LNCAP (cell line): ENCODE measurements around the gene SLC22A14.

ENCODE experiments used
- TF ChIP-seq, protein P1 (sequence below): fragments of 450-650 bp; IDR thresholded peaks from 2 replicates; pipeline ENCODE4 v1.5.1; 2017; ENCODE audit warnings: mild to moderate bottlenecking

The SLC22A14 gene

DNA sequence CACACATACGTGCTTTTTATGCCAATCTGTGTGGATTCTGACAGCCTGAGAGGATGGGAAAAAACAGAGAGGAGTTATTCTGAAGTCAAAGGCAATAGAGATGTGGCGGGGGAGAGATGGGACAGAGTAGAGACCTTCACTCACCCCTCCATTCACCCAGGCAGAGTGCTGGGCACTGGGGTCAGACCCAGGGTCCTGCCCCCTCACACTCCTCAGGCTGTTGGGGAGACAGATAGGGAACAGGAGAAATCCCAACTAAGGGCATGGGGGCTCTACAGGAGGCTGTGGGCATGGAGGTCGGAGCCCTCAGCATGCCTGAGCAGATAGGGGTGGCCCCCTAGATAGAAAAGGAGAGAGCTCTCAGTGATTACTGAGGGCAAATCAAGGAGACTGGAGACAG, 30.3 kb downstream of the SLC22A14 start:
- TF ChIP-seq, protein P1, sequence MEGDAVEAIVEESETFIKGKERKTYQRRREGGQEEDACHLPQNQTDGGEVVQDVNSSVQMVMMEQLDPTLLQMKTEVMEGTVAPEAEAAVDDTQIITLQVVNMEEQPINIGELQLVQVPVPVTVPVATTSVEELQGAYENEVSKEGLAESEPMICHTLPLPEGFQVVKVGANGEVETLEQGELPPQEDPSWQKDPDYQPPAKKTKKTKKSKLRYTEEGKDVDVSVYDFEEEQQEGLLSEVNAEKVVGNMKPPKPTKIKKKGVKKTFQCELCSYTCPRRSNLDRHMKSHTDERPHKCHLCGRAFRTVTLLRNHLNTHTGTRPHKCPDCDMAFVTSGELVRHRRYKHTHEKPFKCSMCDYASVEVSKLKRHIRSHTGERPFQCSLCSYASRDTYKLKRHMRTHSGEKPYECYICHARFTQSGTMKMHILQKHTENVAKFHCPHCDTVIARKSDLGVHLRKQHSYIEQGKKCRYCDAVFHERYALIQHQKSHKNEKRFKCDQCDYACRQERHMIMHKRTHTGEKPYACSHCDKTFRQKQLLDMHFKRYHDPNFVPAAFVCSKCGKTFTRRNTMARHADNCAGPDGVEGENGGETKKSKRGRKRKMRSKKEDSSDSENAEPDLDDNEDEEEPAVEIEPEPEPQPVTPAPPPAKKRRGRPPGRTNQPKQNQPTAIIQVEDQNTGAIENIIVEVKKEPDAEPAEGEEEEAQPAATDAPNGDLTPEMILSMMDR, result no peak

DNA sequence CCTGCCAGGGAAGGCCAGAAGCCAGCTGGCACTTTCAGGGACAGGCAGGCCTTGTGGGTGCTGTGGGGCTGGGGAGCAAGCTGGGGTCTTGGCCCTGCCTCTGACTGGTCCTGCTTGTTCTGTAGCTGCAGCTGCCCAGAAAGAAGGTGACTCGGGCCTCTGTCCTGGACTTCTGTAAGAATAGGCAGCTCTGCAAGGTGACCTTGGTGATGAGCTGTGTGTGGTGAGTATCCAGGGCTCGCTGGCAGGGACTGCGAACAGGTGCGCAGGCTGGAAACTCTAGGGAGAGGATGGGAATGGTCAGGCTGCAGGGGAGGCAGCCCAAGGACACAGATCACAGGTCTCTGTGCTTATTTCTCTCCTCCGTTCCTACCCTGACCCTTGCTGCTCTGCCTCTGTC, 31.2 kb downstream of the SLC22A14 start:
- TF ChIP-seq, protein P1, result no peak

DNA sequence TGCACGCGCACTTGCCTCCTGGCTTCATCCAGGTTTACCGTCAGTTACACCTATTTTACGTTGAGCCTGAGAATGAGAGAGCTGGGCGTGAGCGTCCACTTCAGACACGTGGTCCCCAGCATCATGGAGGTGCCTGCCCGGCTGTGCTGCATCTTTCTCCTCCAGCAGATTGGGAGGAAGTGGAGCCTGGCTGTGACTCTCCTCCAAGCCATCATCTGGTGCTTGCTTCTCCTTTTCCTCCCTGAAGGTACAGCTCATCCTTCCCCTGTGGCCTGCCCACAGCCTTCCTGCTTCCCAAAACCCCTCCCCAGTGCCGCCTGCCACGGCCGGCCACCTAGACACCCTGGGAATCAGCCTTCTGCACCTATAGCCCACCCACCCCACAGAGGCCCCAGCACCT, 31.6 kb downstream of the SLC22A14 start:
- TF ChIP-seq, protein P1, result no peak

- TF ChIP-seq, protein P1, result no peak
These were observed 32.1 kb downstream of the SLC22A14 start for GRCh38 chr3:38314112-38314763.

- TF ChIP-seq, protein P1, result no peak
These were observed 32.8 kb downstream of the SLC22A14 start for GRCh38 chr3:38314764-38315487.

GRCh38 chr3:38315488-38316230, 33.6 kb downstream of the SLC22A14 start:
- TF ChIP-seq, protein P1, result no peak

DNA sequence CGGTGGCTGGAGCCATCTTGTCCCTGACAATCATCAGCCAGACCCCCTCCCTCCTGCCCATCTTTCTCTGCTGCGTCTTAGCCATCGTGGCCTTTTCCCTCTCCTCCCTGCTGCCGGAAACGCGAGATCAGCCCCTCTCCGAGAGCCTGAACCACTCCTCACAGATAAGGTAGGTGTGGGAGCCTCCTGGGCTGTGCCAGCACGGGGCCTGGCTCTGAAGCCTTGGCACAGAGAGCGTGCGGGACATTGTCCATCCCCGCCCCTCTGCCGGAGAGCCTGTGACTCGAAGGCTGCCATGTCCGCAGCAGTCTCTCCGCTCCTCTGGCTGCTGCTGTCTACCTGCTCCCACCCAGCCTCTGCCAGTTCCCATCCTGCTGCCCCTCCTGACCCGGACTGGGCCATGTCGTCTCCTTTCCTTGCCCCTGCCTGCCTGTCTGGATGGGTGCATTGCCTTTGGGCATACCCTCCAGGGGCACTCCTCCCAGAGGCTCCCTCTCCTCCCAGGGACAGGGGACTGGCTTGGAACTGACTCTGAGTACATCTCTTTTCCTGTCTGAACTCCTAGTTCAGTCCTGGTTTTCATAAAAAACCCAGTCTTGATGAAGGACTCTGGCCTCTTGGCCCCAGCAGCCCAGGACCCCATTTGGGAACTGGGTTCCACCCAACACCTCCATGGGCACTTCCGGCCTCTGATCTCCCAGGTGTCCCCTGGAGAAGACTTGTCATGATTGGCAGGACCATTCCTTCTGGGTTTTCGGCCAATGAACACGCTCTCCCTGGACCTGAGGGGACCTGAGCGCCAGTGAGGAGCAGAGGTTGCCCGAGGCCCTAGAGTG, 34.5 kb downstream of the SLC22A14 start:
- TF ChIP-seq, protein P1, result no peak
